ENCODE data around the gene CORO6.
A peak's percentile ranks its signal among the peaks of the same experiment; 100 is the strongest.

Gene CORO6

GRCh38 chr17:29593591-29594518, 28.9 kb downstream of the CORO6 start:
- Histone ChIP-seq H3K9ac (ENCODE audit: low read length) (peak overlapping the region; percentile 33), H3K27ac (ENCODE audit: low read length) (no peak overlapping the region), H3K36me3 (ENCODE audit: control insufficient read depth, low read depth, low read length) (no peaks in the 10 kb centered on the region), H3K4me3 (ENCODE audit: low read length) (peak overlapping the region; percentile 71), H3K4me1 (ENCODE audit: control insufficient read depth, low read depth, low read length) (peaks cover 42% of the 10 kb centered on the region), H3K9me3 (ENCODE audit: control insufficient read depth, low read depth, low read length) (no peaks in the 10 kb centered on the region), H3K27me3 (ENCODE audit: control insufficient read depth, insufficient read depth, low read length) (peaks cover 8% of the 10 kb centered on the region)

GRCh38 chr17:29592850-29593551, 29.7 kb downstream of the CORO6 start, which contains the start of gene ANKRD13B:
TSS of gene ANKRD13B (plus strand) at chr17:29593132. CDS start at chr17:29593622, 490 bp downstream.
- H3K9ac ChIP-seq (ENCODE audit: low read length): peak within 1 kb of the TSS; percentile 33
- no peak within 1 kb of the TSS for H3K27ac ChIP-seq (ENCODE audit: low read length)
- H3K4me1 ChIP-seq (ENCODE audit: control insufficient read depth, low read depth, low read length): peaks cover 48% of the 10 kb centered on the region

DNA sequence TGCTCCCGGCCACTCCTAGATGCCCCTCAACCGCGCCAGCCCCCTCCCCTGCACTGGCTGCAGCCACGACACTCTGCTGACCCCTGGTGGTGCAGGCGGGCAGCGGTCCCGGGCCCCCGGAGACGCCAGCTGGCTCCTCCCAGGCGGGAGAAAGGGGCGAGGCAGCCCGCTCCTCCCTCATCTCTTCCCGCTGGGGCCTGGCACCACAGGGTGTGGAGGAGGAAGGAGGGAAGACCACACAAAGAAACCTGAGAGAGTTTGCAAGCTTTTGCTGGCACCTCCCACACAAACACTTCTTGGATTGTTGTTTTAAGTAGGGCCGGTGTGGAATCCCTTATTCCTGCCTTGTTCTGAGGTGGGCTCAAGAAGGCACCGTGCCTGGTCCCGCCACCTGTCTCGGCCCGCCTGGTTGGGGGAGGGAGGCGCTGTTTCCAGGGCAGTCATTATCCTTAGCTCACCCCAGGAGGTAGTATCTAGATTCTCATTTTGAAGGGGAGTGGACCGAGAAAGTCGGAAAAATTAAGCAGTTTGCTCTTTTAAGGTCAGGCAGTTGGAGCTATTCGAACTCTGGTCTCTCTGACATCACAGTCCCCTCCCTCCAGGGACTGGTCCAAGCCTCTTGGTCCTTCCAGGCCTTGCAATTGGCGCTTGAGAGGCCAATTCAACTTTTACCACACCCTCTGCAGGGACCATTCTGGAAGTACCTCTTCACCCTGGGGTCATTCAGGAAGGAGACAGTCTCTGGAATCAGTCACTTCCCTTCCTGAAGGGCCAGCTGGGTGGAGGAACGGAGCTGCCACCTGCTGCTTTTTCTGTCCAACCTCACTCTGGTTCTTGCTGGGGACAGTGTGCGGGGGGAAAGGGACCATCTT, 30.7 kb downstream of the CORO6 start:
- H3K4me3 ChIP-seq (ENCODE audit: low read length): peak overlapping the region; percentile 82
- no peaks in the 10 kb centered on the region for H3K9me3 ChIP-seq (ENCODE audit: control insufficient read depth, low read depth, low read length)
- peaks cover 42% of the 10 kb centered on the region for H3K4me1 ChIP-seq (ENCODE audit: control insufficient read depth, low read depth, low read length)
- H3K9ac ChIP-seq (ENCODE audit: low read length): peak overlapping the region; percentile 67
- no peaks in the 10 kb centered on the region for H3K36me3 ChIP-seq (ENCODE audit: control insufficient read depth, low read depth, low read length)
- peaks cover 8% of the 10 kb centered on the region for H3K27me3 ChIP-seq (ENCODE audit: control insufficient read depth, insufficient read depth, low read length)
- H3K27ac ChIP-seq (ENCODE audit: low read length): no peak overlapping the region

More at GRCh38 chr17:29592850-29593551, 29.7 kb downstream of the CORO6 start, which contains the start of gene ANKRD13B:
- H3K4me3 ChIP-seq (ENCODE audit: low read length): peak within 1 kb of the TSS; percentile 82
- H3K27me3 ChIP-seq (ENCODE audit: control insufficient read depth, insufficient read depth, low read length): peaks cover 8% of the 10 kb centered on the region
- H3K36me3 ChIP-seq (ENCODE audit: control insufficient read depth, low read depth, low read length): no peaks in the 10 kb centered on the region
- no peaks in the 10 kb centered on the region for H3K9me3 ChIP-seq (ENCODE audit: control insufficient read depth, low read depth, low read length)

- Histone ChIP-seq H3K9me3 (ENCODE audit: control insufficient read depth, low read depth, low read length) (no peaks in the 10 kb centered on the region), H3K9ac (ENCODE audit: low read length) (peak overlapping the region; percentile 67), H3K27ac (ENCODE audit: low read length) (no peak overlapping the region), H3K4me3 (ENCODE audit: low read length) (peak overlapping the region; percentile 82), H3K36me3 (ENCODE audit: control insufficient read depth, low read depth, low read length) (no peaks in the 10 kb centered on the region), H3K4me1 (ENCODE audit: control insufficient read depth, low read depth, low read length) (peaks cover 35% of the 10 kb centered on the region), H3K27me3 (ENCODE audit: control insufficient read depth, insufficient read depth, low read length) (peaks cover 8% of the 10 kb centered on the region)
Measured at GRCh38 chr17:29591146-29591736, 31.5 kb downstream of the CORO6 start.

DNA sequence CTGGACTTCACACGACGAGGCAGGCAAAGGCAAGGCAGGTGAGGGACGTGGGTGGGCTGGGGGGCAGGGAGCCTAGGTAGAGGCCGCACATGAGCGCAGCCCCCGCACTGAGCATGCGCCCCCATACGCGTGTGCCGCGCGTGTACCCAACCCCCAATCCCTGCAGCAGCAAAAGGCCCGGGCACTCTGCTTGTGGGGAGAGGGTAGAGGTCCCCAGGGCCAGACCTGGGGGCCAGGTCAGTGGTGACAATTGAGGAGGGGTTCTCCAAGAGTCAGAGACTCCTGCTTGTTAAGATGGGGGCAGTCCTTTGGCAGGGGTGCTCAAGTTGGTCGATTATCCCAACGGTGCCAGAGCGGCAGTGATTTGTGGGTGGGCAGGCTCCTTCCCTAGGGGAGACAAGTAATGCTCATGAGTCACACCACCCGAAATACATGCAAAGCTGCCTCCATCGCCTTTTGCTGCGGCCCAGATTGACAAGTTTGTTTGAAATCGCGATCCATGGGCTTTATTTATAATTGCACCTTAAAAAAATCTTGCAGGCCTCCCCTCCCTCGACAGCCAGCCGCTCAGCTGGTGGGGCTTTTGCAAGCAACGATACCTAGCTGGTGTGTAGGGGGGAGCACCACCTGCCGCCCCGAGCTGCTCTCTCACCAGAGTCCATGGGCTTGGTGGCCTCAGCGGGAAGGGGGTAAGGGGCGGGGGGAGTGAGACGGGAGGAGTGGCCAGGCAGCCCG, 32.1 kb downstream of the CORO6 start:
- Histone ChIP-seq H3K27me3 (ENCODE audit: control insufficient read depth, insufficient read depth, low read length) (peaks cover 8% of the 10 kb centered on the region), H3K9me3 (ENCODE audit: control insufficient read depth, low read depth, low read length) (no peaks in the 10 kb centered on the region), H3K9ac (ENCODE audit: low read length) (peak overlapping the region; percentile 67), H3K36me3 (ENCODE audit: control insufficient read depth, low read depth, low read length) (no peaks in the 10 kb centered on the region), H3K4me3 (ENCODE audit: low read length) (peak overlapping the region; percentile 82), H3K4me1 (ENCODE audit: control insufficient read depth, low read depth, low read length) (peaks cover 35% of the 10 kb centered on the region), H3K27ac (ENCODE audit: low read length) (no peak overlapping the region)

DNA sequence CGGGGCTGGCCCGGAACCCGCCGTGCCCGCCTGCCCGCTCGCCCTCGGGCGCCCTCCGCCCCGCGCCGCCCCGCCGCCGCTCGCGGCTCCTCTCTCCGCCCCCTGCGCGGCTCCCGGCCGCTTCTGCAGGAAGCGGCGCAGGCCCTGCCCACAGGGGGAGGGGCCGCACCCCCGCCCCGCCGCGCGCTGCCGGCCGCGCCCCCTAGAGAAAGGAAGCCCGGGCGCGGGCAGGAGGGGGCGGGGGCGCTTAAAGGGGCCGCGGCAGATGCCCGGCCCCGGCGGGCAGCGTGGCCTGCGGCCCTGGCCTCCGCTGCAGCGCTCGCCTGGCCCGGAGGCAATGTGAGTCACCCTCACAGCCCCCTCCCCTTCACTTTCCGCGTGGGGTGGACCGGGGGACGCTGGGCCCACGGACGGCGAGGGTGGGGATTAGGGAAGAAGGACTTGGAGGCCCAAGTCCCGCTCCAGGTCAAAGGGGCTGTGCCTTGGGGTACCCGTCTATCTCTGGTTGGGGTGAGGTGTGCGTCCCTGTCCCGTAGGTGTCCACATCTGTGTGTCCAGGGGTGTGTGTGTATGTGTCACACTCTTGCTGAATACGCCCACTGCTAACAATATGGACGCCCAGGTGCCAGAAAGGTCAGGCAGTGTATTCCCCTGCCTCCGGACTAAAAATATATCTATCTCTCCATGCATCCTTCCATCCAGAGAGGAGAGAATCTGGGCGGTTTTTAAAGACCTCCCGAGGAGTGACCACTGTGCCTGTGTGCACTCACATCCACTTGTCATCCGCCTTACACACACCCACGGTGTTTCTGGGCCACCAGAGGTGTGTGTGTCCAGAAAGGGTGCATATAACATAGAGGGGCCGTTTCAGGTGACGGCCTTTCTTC, 32.9 kb downstream of the CORO6 start, which contains the start of gene GIT1:
Gene GIT1 (minus strand): TSS at position 125 of the 887 bp plus-strand sequence. CDS start 270 bp downstream, outside the sequence.
- no peaks in the 10 kb centered on the region for H3K9me3 ChIP-seq (ENCODE audit: control insufficient read depth, low read depth, low read length)
- no peak within 1 kb of the TSS for H3K27ac ChIP-seq (ENCODE audit: low read length)

DNA sequence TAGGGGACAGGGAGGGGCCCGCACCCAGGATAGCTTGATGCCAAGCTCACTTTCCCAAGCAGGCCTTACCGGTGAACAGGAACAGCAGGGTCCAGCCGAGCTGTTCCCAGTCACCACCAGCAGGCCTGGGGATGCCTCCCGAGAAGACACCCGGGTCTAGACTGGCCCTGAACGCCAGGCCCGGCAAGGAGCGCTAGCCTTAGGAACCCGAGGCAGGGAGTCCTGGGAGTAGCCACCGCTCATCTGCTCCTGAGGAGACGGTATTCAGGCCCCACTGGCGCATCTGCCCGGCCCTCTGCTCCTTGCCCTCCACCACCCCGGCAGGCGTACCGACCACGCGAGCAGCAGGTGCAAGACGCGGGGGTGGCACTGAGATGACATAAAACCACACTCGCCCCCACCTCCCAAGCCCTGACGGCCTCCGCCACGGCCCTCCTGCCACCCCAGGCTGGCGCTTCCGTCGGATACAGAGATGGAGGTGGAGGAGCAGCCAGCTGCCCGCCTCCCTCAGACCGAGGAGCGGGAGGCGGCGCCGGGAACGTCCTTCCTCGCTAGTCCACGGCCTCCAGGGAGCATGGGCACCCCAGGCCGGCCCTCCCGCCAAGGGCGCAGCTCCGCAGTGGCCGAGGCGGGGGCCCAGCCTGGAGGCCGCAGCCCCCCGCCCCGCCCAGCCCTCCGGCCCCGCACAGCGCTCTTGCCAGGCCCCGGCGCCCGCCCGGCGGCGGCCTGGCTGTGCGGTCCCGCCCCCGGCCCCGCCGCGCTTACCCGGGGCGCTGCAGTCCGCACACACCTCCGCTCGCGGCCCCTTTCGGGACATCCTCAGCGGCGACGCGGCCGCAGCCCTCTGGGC, 33.9 kb downstream of the CORO6 start:
- Histone ChIP-seq H3K9ac (ENCODE audit: low read length) (peak overlapping the region; percentile 43), H3K27me3 (ENCODE audit: control insufficient read depth, insufficient read depth, low read length) (peaks cover 8% of the 10 kb centered on the region), H3K4me3 (ENCODE audit: low read length) (peak overlapping the region; percentile 69), H3K9me3 (ENCODE audit: control insufficient read depth, low read depth, low read length) (no peaks in the 10 kb centered on the region), H3K4me1 (ENCODE audit: control insufficient read depth, low read depth, low read length) (peaks cover 45% of the 10 kb centered on the region), H3K27ac (ENCODE audit: low read length) (no peak overlapping the region), H3K36me3 (ENCODE audit: control insufficient read depth, low read depth, low read length) (no peaks in the 10 kb centered on the region)

More for the DNA sequence above, 32.9 kb downstream of the CORO6 start, which contains the start of gene GIT1:
- Histone ChIP-seq H3K27me3 (ENCODE audit: control insufficient read depth, insufficient read depth, low read length) (peaks cover 8% of the 10 kb centered on the region), H3K36me3 (ENCODE audit: control insufficient read depth, low read depth, low read length) (no peaks in the 10 kb centered on the region), H3K9ac (ENCODE audit: low read length) (peak within 1 kb of the TSS; percentile 67), H3K4me1 (ENCODE audit: control insufficient read depth, low read depth, low read length) (peaks cover 43% of the 10 kb centered on the region), H3K4me3 (ENCODE audit: low read length) (peak within 1 kb of the TSS; percentile 82)

- Histone ChIP-seq H3K27me3 (ENCODE audit: control insufficient read depth, insufficient read depth, low read length) (peaks cover 8% of the 10 kb centered on the region), H3K9me3 (ENCODE audit: control insufficient read depth, low read depth, low read length) (no peaks in the 10 kb centered on the region), H3K4me1 (ENCODE audit: control insufficient read depth, low read depth, low read length) (peaks cover 45% of the 10 kb centered on the region), H3K36me3 (ENCODE audit: control insufficient read depth, low read depth, low read length) (no peaks in the 10 kb centered on the region), H3K4me3 (ENCODE audit: low read length) (peak overlapping the region; percentile 69), H3K9ac (ENCODE audit: low read length) (no peak overlapping the region), H3K27ac (ENCODE audit: low read length) (no peak overlapping the region)
Measured at GRCh38 chr17:29588017-29588561, 34.6 kb downstream of the CORO6 start.

- H3K27ac ChIP-seq (ENCODE audit: low read length): no peak overlapping the region
- peaks cover 8% of the 10 kb centered on the region for H3K27me3 ChIP-seq (ENCODE audit: control insufficient read depth, insufficient read depth, low read length)
- H3K9ac ChIP-seq (ENCODE audit: low read length): no peak overlapping the region
- no peaks in the 10 kb centered on the region for H3K36me3 ChIP-seq (ENCODE audit: control insufficient read depth, low read depth, low read length)
- H3K9me3 ChIP-seq (ENCODE audit: control insufficient read depth, low read depth, low read length): no peaks in the 10 kb centered on the region
- no peak overlapping the region for H3K4me3 ChIP-seq (ENCODE audit: low read length)
- peaks cover 44% of the 10 kb centered on the region for H3K4me1 ChIP-seq (ENCODE audit: control insufficient read depth, low read depth, low read length)
Measured at GRCh38 chr17:29587591-29587990, 35.1 kb downstream of the CORO6 start.

All from iPS-18a (cell line).